Effector memory CD4-positive, alpha-beta T cell (primary cell): ENCODE results near the gene KRT37.
"Not testable (repeated sequence)": the region's sequence is repeated elsewhere in the genome, so short reads cannot be mapped to it uniquely, and the experiment has no call there.

ENCODE experiments used
- DNase-seq, 3 donors: peaks; one replicate each; pipeline ENCODE4 v3.0.0-alpha.2; 2020
- H3K27ac ChIP-seq: 2 replicates; pipeline ENCODE4 v1.7.0; 2013; ENCODE audit warnings: mild to moderate bottlenecking, low read length, moderate library complexity; ENCODE audit not compliant: insufficient read depth, poor library complexity, severe bottlenecking
- H3K27me3 ChIP-seq: replicated peaks from 2 replicates; pipeline ENCODE4 v1.7.0; 2013; ENCODE audit warnings: mild to moderate bottlenecking, low read length; ENCODE audit not compliant: insufficient read depth, control insufficient read depth, poor library complexity, severe bottlenecking
- H3K36me3 ChIP-seq: 2 replicates; pipeline ENCODE4 v1.7.0; 2013; ENCODE audit warnings: mild to moderate bottlenecking, low read length, moderate library complexity; ENCODE audit not compliant: control insufficient read depth, insufficient read depth
- H3K4me1 ChIP-seq: 2 replicates; pipeline ENCODE4 v1.7.0; 2013; ENCODE audit warnings: low read length, mild to moderate bottlenecking; ENCODE audit not compliant: control insufficient read depth, insufficient read depth, poor library complexity, severe bottlenecking
- H3K4me3 ChIP-seq: 2 replicates; pipeline ENCODE4 v1.7.0; 2013; ENCODE audit warnings: low read length, low read depth, mild to moderate bottlenecking; ENCODE audit not compliant: insufficient read depth, poor library complexity, severe bottlenecking
- H3K9me3 ChIP-seq: 2 replicates; pipeline ENCODE4 v1.7.0; 2013; ENCODE audit warnings: mild to moderate bottlenecking, low read length, moderate library complexity; ENCODE audit not compliant: control insufficient read depth

Gene KRT37

DNA sequence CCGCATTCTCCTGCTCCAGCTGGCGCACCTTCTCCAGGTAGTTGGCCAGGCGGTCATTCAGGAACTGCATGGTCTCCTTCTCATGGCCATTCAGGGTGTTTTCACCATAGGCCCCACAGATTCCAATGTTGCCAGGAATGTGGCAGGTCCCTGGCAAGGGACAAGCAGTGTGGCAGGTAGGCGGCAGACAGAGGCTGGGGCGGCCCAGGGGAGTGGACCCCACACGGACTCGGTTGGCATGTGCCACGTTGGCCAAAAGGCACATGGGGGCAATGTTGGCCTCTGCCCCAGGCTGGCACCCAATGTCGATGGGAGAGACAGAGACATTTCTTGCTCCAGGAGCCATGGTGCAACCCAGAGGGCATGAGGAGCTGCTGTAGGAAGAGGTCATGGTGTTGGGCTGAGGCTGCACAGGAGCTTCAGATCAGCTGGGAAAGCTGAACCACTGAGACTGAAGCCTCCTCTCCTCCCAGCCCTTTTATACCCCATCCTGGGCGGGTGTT lies 16.2 kb upstream of the KRT37 start, which contains the start of gene KRT38:
KRT38 (minus strand) TSS at position 453 of the 503 bp plus-strand sequence; CDS start at position 391, 62 bp downstream.
- Histone ChIP-seq H3K27me3 (no peaks in the 10 kb centered on the region), H3K9me3 (no peaks in the 10 kb centered on the region), H3K36me3 (no peaks in the 10 kb centered on the region), H3K27ac (no peak within 1 kb of the TSS), H3K4me3 (no peak within 1 kb of the TSS), H3K4me1 (no peaks in the 10 kb centered on the region)
- no peak for DNase-seq

DNA sequence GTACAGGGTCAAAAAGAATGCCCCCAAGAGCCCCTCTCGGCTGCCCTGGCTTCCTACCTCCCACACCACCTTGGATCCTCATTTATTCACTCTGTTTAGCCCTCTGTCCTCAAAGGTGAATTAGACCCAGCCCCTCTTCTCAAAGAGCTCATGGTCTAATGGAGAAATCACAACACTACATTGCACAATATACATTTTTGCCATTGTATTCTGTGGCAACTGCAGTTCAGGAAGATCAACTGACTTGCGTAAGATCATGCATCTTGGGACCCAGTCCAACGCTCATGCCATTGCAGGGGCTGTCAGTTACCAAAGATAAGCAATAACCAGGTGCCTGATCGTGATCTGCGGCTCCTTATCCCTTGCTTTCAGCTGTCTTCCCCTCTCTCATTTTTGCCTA lies 15.0 kb upstream of the KRT37 start:
- H3K4me3 ChIP-seq = no peak overlapping the region
- no peaks in the 10 kb centered on the region for H3K4me1 ChIP-seq
- H3K27me3 ChIP-seq = no peaks in the 10 kb centered on the region
- DNase-seq = no peak
- no peaks in the 10 kb centered on the region for H3K36me3 ChIP-seq
- no peaks in the 10 kb centered on the region for H3K9me3 ChIP-seq
- H3K27ac ChIP-seq = no peak overlapping the region

DNA sequence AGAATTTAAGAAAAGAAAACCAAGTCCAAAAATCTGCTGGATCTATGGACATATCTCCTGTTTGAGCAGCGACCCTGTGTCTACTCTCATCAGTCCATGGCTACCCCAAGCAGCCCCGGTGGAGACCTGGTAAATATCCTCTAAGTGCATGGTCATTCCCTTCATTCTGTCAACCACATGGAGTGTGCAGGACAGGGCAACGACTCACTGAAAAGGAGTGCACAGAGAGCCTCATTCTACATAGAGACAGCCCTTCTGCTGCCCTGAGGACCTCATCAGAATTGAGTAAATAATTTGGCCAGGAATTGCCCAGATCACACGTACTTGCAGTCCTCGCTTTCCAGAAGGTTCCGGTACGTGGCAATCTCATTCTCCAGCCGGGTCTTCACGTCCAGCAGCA lies 13.4 kb upstream of the KRT37 start:
- Histone ChIP-seq H3K36me3 (no peaks in the 10 kb centered on the region), H3K4me3 (no peak overlapping the region), H3K9me3 (no peaks in the 10 kb centered on the region), H3K4me1 (no peaks in the 10 kb centered on the region), H3K27me3 (no peaks in the 10 kb centered on the region), H3K27ac (no peak overlapping the region)
- no peak for DNase-seq

DNA sequence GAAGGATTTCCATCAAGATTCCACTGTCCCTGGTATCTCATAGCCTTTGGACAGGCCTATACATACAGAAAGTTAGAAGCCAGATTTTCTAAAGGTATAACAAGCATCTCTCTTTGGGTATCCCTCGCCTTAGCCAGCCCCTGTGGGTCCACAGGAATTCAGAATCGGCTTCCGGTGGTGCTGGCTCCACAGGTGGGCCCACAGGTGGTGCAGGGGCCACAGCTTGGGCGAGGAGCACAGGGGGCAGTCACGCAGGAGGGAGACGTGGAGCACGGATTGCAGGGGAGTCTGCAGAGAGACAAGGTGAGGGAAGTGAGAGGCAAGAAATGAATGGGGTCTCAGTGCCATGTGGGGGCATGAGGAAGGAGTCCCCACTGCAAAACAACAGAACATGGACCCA lies 12.9 kb upstream of the KRT37 start:
- no peaks in the 10 kb centered on the region for H3K27me3 ChIP-seq
- DNase-seq = no peak
- no peaks in the 10 kb centered on the region for H3K9me3 ChIP-seq
- H3K27ac ChIP-seq = no peak overlapping the region
- no peak overlapping the region for H3K4me3 ChIP-seq
- no peaks in the 10 kb centered on the region for H3K36me3 ChIP-seq
- no peaks in the 10 kb centered on the region for H3K4me1 ChIP-seq

DNA sequence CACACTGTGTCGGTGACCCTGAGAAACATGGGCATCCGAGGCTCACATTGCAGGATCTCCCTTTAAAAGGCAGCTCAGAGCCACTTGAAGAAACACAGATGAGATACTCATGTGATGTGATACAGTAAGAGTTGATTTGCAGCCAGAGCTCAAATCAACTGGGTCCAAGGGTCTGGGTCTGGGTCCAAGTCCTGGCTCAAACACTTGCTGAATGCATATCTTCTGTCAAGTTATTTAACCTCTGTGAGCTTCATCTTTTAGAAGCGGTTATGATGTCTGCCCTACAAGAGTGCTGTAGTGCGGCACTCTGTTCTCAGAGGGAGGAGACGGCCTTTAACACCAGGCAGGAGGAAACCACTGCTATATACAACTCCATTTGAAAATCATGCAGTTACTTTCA lies 10.0 kb upstream of the KRT37 start:
- no peak overlapping the region for H3K27ac ChIP-seq
- H3K36me3 ChIP-seq = no peaks in the 10 kb centered on the region

DNA sequence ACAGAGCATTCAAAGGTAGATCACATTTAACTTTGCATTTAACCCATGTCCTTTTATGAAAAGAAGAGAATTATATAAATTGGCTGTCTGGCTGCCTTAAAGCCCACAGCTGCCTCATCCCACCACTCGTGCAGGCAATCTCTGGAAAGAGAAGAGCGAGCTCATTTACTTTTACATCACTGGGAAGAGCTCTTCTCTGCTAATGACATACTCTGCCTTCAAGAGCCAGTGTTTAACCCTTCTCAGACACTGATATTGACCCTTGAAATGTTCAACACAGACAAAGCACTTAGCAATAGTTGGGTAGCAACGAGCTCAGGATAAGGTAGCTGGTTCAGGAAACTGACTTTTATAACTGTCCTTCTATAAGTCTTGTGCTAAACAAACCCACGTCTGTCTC lies 9.6 kb upstream of the KRT37 start:
- no peak overlapping the region for H3K27ac ChIP-seq
- no peaks in the 10 kb centered on the region for H3K36me3 ChIP-seq
- no peak overlapping the region for H3K4me3 ChIP-seq
- H3K9me3 ChIP-seq = no peaks in the 10 kb centered on the region
- no peaks in the 10 kb centered on the region for H3K4me1 ChIP-seq
- no peak for DNase-seq
- H3K27me3 ChIP-seq = no peaks in the 10 kb centered on the region

More for the DNA sequence above, 10.0 kb upstream of the KRT37 start:
- Histone ChIP-seq H3K4me3 (no peak overlapping the region), H3K9me3 (no peaks in the 10 kb centered on the region), H3K27me3 (no peaks in the 10 kb centered on the region), H3K4me1 (no peaks in the 10 kb centered on the region)
- no peak for DNase-seq

DNA sequence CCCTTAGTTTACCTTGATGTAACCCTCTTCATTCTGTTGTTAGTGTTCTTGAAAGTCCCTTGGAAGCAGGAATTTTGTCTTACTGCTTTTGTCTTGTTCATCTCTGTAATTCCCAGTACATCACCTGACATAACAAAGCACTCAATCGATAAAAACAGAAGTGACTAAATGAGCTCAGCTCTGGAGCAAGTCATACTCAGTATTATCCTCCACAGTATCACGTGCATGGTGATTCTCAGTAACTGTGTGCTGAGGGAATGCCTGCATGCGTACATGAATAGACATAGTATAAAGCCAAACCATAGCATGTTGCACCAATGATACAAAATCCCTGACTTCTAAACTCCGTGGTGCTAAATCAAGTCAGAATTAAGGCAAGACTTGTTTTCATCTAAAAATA lies 9.2 kb upstream of the KRT37 start:
- Histone ChIP-seq H3K9me3 (no peaks in the 10 kb centered on the region), H3K4me3 (no peak overlapping the region), H3K4me1 (no peaks in the 10 kb centered on the region), H3K27me3 (no peaks in the 10 kb centered on the region), H3K36me3 (no peaks in the 10 kb centered on the region), H3K27ac (no peak overlapping the region)
- no peak for DNase-seq

DNA sequence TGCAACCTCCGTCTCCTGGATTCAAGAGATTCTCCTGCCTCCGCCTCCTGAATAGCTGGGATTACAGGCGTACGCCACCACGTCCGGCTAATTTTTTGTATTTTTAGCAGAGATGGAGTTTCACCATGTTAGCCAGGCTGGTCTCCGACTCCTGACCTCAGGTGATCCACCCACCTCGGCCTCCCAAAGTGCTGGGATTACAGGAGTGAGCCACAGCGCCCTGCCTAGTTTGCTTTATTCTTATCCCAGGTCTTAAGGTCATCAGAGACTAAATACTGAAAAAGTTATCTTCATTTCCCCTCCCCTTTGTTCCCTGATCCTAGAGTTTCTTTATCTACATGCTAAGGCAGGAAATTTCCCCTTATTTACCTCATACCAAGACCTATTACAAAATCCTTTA lies 6.0 kb upstream of the KRT37 start:
- not testable (repeated sequence) for H3K36me3 ChIP-seq, H3K9me3 ChIP-seq, H3K27me3 ChIP-seq, DNase-seq, H3K4me3 ChIP-seq, H3K27ac ChIP-seq, H3K4me1 ChIP-seq

DNA sequence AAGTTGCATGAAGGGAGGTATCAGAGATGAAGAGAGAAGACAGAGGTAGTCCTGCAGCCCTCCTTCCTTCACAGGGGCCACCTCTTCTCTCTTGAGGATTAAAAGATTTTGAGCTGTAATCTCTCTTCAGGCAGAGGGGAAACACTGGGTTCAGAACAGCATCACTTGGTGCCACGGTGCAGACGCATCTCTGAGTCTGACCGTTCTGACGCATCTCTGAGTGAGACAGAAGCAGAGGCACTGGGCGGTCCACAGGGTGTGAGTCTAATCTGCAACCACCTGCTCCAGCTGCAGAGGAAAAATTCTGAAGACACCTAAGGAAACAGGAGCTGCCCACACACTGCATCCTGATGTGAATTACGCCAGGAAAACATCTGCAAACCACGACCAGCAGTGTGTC lies 5.3 kb upstream of the KRT37 start:
- H3K9me3 ChIP-seq = no peaks in the 10 kb centered on the region
- H3K4me1 ChIP-seq = no peaks in the 10 kb centered on the region
- no peak overlapping the region for H3K27ac ChIP-seq
- no peak for DNase-seq
- no peaks in the 10 kb centered on the region for H3K36me3 ChIP-seq
- H3K27me3 ChIP-seq = no peaks in the 10 kb centered on the region
- no peak overlapping the region for H3K4me3 ChIP-seq

DNA sequence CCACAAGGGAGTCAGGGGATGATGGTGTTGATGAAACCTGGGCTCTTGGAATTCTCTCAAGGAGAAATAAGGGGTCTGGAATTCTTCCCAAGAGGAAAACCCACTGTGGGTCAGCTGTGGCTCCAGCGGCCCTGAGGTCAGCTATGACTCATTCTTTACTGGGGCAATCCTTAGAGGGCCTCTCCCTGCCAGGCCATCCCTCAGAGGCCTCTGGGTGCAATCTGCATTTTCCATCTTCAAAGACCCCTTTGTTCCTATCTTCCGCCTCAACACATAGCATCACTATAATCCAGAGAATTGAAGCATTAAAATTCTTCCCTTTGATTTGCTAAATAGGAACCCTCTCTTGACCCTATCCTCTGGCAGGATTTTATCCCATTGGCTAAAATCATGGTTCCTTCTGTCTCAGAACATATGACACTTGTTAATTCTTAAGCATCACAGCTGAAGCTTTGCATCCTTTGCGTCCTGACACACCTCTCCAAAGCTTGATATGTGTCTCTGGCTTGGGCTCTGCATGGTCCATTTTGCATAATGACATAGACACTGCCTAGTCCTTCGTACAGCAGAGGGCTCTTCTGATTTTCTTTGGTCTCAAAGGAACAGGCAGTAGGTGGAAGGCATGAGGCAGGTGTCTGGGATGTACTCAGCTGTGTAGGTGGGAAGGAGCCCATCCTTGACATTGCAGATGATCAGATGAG lies 4.4 kb upstream of the KRT37 start:
- H3K27me3 ChIP-seq = no peaks in the 10 kb centered on the region

More for the DNA sequence above, 4.4 kb upstream of the KRT37 start:
- Histone ChIP-seq H3K36me3 (no peaks in the 10 kb centered on the region), H3K9me3 (no peaks in the 10 kb centered on the region), H3K4me1 (no peaks in the 10 kb centered on the region), H3K4me3 (no peak overlapping the region), H3K27ac (no peak overlapping the region)
- DNase-seq = no peak
